Fibroblast of lung (primary cell): ENCODE results near the gene SLC6A17. TPM values are rescaled to one million over a fixed set of nuclear protein-coding genes. Genes with fewer than 3 reads are reported as not detected.

Experiments used
- DNase-seq, 2 donors: peaks; one replicate each; pipeline versions ENCODE4 v3.0.0 to v3.0.0-alpha.2; 2010; ENCODE audit warnings: low read depth in 2 of 2
- H2AFZ ChIP-seq: 2 replicates; pipeline ENCODE4 v1.5.1; 2012; ENCODE audit warnings: low read length, control low read depth, inconsistent platforms
- H3K27ac ChIP-seq: 2 replicates; pipeline ENCODE4 v1.5.1; 2011; ENCODE audit warnings: low read length, control low read depth; ENCODE audit not compliant: insufficient read depth
- H3K27me3 ChIP-seq: 2 replicates; pipeline ENCODE4 v1.5.1; 2011; ENCODE audit warnings: mild to moderate bottlenecking, low read length; ENCODE audit not compliant: control insufficient read depth, insufficient read depth
- H3K36me3 ChIP-seq: 2 replicates; pipeline ENCODE4 v1.5.1; 2011; ENCODE audit warnings: low read length; ENCODE audit not compliant: control insufficient read depth, insufficient read depth
- H3K4me1 ChIP-seq: 2 replicates; pipeline ENCODE4 v1.5.1; 2011; ENCODE audit warnings: low read length; ENCODE audit not compliant: control insufficient read depth, insufficient read depth; ENCODE audit errors: extremely low read depth
- H3K4me2 ChIP-seq: 2 replicates; pipeline ENCODE4 v1.5.1; 2011; ENCODE audit warnings: low read length, control low read depth; ENCODE audit not compliant: insufficient read depth; ENCODE audit errors: extremely low read depth
- H3K4me3 ChIP-seq, 4 experiments: fragments of 200-600 bp in 1 of 4; sonication (generic) in 1 of 4; replicated peaks in 1 of 4; 2 replicates each; pipeline ENCODE4 v1.5.1; 2011 to 2016; ENCODE audit warnings: low read length in 4 of 4, low read depth in 3 of 4, mild to moderate bottlenecking in 3 of 4, control low read depth in 2 of 4, inconsistent platforms in 1 of 4, mixed read lengths in 1 of 4; ENCODE audit not compliant: insufficient read depth in 1 of 4; ENCODE audit errors: control extremely low read depth in 1 of 4
- H3K79me2 ChIP-seq: 2 replicates; pipeline ENCODE4 v1.5.1; 2012; ENCODE audit warnings: mild to moderate bottlenecking, low read length, inconsistent platforms; ENCODE audit not compliant: control insufficient read depth, insufficient read depth
- H3K9ac ChIP-seq: 2 replicates; pipeline ENCODE4 v1.5.1; 2011; ENCODE audit warnings: mild to moderate bottlenecking, low read length, control low read depth; ENCODE audit not compliant: insufficient read depth
- H3K9me3 ChIP-seq: 2 replicates; pipeline ENCODE4 v1.5.1; 2012; ENCODE audit warnings: low read depth, low read length; ENCODE audit not compliant: control insufficient read depth, insufficient read depth
- H4K20me1 ChIP-seq: 2 replicates; pipeline ENCODE4 v1.5.1; 2011; ENCODE audit warnings: low read length; ENCODE audit not compliant: control insufficient read depth, insufficient read depth; ENCODE audit errors: extremely low read depth
- EZH2 ChIP-seq: IDR thresholded peaks from 2 replicates; pipeline ENCODE4 v1.5.1; 2012; ENCODE audit warnings: low read length, control low read depth, mild to moderate bottlenecking; ENCODE audit errors: missing control alignments
- polyA plus RNA-seq, 2 donors: library from polyadenylated mRNA; depleted of rRNA in 1 of 2; stranded (reverse) in 1 of 2; unstranded in 1 of 2; fragments of >200 nt; gene quantifications; 2 replicates each; pipeline ENCODE4 v1.2.1, GENCODE V29; 2011 to 2012; ENCODE audit warnings: missing spikeins in 1 of 2
- total RNA-seq: library from RNA; depleted of rRNA; stranded (reverse); fragments of >200 nt; gene quantifications from 2 replicates; pipeline ENCODE4 v1.2.1, GENCODE V29; 2014
- TF ChIP-seq, protein P1 (sequence below), 2 donors: IDR thresholded peaks in 1 of 2; conservative IDR thresholded peaks in 1 of 2; 1 replicate in 1 of 2; 2 replicates in 1 of 2; pipeline ENCODE4 v1.5.1; 2011 to 2012; ENCODE audit warnings: low read length in 2 of 2, control low read depth in 1 of 2, inconsistent platforms in 1 of 2, low read depth in 1 of 2, mild to moderate bottlenecking in 1 of 2

The SLC6A17 gene
- total and polyA plus RNA-seq, 2 donors (not counting 1 experiment from before 2014, with no cell fraction given), result under 0.01 to 0.14 TPM

DNA sequence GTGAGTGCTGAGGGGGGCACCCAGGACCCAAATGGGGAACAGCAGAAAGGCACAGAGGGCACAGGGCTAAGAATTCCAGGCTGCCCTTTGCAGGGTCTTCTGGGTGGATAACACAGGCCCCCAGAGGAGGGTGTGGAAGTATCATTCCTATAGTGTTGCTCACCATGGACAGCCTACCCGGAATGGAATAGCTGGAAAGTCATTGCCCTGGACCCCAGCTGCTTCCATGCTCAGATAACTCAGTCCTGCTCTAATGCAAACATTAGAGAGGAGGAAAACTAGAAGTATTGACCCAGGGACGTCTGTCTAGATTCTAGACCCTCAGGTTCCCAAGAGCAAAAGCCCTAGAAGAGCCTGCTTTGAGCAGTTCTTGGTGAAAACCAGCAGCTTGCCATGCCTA lies 24.7 kb downstream of the SLC6A17 start:
- Histone ChIP-seq H3K27ac (no peak overlapping the region), H3K4me1 (no peaks in the 10 kb centered on the region), H3K79me2 (no peaks in the 10 kb centered on the region), H4K20me1 (no peaks in the 10 kb centered on the region), H2AFZ (no peak overlapping the region), H3K36me3 (no peaks in the 10 kb centered on the region), H3K9ac (no peak overlapping the region), H3K4me3 (no peak overlapping the region), H3K9me3 (no peaks in the 10 kb centered on the region), H3K27me3 (no peaks in the 10 kb centered on the region), H3K4me2 (no peak overlapping the region)
- no peak for DNase-seq
- TF ChIP-seq, protein P1, sequence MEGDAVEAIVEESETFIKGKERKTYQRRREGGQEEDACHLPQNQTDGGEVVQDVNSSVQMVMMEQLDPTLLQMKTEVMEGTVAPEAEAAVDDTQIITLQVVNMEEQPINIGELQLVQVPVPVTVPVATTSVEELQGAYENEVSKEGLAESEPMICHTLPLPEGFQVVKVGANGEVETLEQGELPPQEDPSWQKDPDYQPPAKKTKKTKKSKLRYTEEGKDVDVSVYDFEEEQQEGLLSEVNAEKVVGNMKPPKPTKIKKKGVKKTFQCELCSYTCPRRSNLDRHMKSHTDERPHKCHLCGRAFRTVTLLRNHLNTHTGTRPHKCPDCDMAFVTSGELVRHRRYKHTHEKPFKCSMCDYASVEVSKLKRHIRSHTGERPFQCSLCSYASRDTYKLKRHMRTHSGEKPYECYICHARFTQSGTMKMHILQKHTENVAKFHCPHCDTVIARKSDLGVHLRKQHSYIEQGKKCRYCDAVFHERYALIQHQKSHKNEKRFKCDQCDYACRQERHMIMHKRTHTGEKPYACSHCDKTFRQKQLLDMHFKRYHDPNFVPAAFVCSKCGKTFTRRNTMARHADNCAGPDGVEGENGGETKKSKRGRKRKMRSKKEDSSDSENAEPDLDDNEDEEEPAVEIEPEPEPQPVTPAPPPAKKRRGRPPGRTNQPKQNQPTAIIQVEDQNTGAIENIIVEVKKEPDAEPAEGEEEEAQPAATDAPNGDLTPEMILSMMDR (conservative IDR thresholded peaks at IDR 0.05 in 1 of 2, IDR thresholded peaks at IDR 0.05 in 1 of 2; ENCODE audit: low read depth in 1 of 2, low read length in 2 of 2), result no peak
- TF ChIP-seq EZH2, result no peak

GRCh38 chr1:110176299-110176956 lies 26.1 kb downstream of the SLC6A17 start:
- H4K20me1 ChIP-seq, result no peaks in the 10 kb centered on the region
- H3K27ac ChIP-seq, result no peak overlapping the region

DNA sequence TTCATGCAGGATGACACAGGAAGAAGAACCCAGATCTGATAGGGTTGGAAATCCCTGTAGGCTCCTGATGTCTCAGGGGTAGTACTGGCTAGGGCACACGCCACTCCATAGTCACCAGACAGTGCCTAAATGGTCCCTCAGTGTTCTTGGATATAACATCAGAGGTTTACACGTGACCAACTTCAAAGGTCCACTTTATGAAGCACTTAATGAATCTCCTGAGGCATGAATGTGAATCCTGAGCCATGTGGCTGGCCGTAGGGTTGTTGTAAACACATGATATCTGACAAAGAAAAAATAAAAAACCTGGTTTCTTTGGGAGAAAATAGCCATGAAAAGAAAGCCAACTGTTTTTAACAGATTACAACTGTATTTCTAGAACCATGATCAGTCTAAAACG lies 27.5 kb downstream of the SLC6A17 start:
- TF ChIP-seq EZH2, result no peak
- H3K4me1 ChIP-seq, result no peaks in the 10 kb centered on the region
- no peaks in the 10 kb centered on the region for H3K9me3 ChIP-seq
- no peak for DNase-seq
- no peak overlapping the region for H3K4me3 ChIP-seq
- H3K36me3 ChIP-seq, result no peaks in the 10 kb centered on the region
- no peaks in the 10 kb centered on the region for H3K79me2 ChIP-seq
- H3K4me2 ChIP-seq, result no peak overlapping the region
- H2AFZ ChIP-seq, result no peak overlapping the region
- H3K27ac ChIP-seq, result no peak overlapping the region
- H4K20me1 ChIP-seq, result no peaks in the 10 kb centered on the region
- no peaks in the 10 kb centered on the region for H3K27me3 ChIP-seq
- no peak overlapping the region for H3K9ac ChIP-seq

More at GRCh38 chr1:110176299-110176956, 26.1 kb downstream of the SLC6A17 start:
- Histone ChIP-seq H3K4me2 (no peak overlapping the region), H3K27me3 (no peaks in the 10 kb centered on the region), H3K36me3 (no peaks in the 10 kb centered on the region), H3K79me2 (no peaks in the 10 kb centered on the region), H3K9ac (no peak overlapping the region), H3K4me3 (no peak overlapping the region), H2AFZ (no peak overlapping the region), H3K4me1 (no peaks in the 10 kb centered on the region), H3K9me3 (no peaks in the 10 kb centered on the region)
- no peak for TF ChIP-seq EZH2
- TF ChIP-seq, protein P1 (conservative IDR thresholded peaks at IDR 0.05 in 1 of 2, IDR thresholded peaks at IDR 0.05 in 1 of 2; ENCODE audit: low read depth in 1 of 2, low read length in 2 of 2), result no peak
- no peak for DNase-seq
